GM23338 (cell line): ENCODE results near the gene PDZD7. TPM values are rescaled to one million over a fixed set of nuclear protein-coding genes. Genes with fewer than 3 reads are reported as not detected.
A peak's percentile ranks its signal among the peaks of the same experiment; 100 is the strongest.

ENCODE experiments used
- ATAC-seq: fragments of 200-7000 bp; cut with Tn5 transposase; 3 replicates; pipeline ENCODE4 v1.9.1; 2020
- DNase-seq: peaks from one replicate; pipeline ENCODE4 v3.0.0-alpha.2; 2015; ENCODE audit warnings: low spot score
- H2AFZ ChIP-seq: fragments of 200-600 bp; sonication (generic); 2 replicates; pipeline ENCODE4 v1.8.0; 2016; ENCODE audit warnings: antibody characterized with exemption, mild to moderate bottlenecking, moderate library complexity
- H3F3A ChIP-seq: fragments of 200-600 bp; sonication (generic); replicated peaks from 2 replicates; pipeline ENCODE4 v1.8.0; 2017; ENCODE audit warnings: antibody characterized with exemption, mixed run types, low read depth
- H3K27ac ChIP-seq: fragments of 200-600 bp; sonication (generic); 2 replicates; pipeline ENCODE4 v1.6.1; 2016; ENCODE audit warnings: low read depth
- H3K27me3 ChIP-seq: fragments of 200-600 bp; sonication (generic); 2 replicates; pipeline ENCODE4 v1.8.0; 2016; ENCODE audit warnings: mild to moderate bottlenecking, mixed run types, moderate library complexity; ENCODE audit not compliant: insufficient read depth
- H3K36me3 ChIP-seq: fragments of 200-600 bp; sonication (generic); 2 replicates; pipeline ENCODE4 v1.8.0; 2016; ENCODE audit warnings: mild to moderate bottlenecking; ENCODE audit not compliant: insufficient read depth
- H3K4me1 ChIP-seq: fragments of 200-600 bp; sonication (generic); 2 replicates; pipeline ENCODE4 v1.8.0; 2016; ENCODE audit warnings: mild to moderate bottlenecking, moderate library complexity; ENCODE audit not compliant: insufficient read depth
- H3K4me2 ChIP-seq: fragments of 200-600 bp; sonication (generic); 2 replicates; pipeline ENCODE4 v1.7.1; 2017; ENCODE audit warnings: mixed run types
- H3K4me3 ChIP-seq: fragments of 200-600 bp; sonication (generic); 2 replicates; pipeline ENCODE4 v1.6.1; 2016; ENCODE audit warnings: mixed run types
- H3K79me2 ChIP-seq: fragments of 200-600 bp; sonication (generic); replicated peaks from 2 replicates; pipeline ENCODE4 v1.8.0; 2017; ENCODE audit warnings: mild to moderate bottlenecking; ENCODE audit not compliant: insufficient read depth
- H3K9me2 ChIP-seq: fragments of 200-600 bp; sonication (generic); 2 replicates; pipeline ENCODE4 v1.8.0; 2017; ENCODE audit not compliant: insufficient read depth
- H4K20me1 ChIP-seq: fragments of 200-600 bp; sonication (generic); replicated peaks from 2 replicates; pipeline ENCODE4 v1.8.0; 2017; ENCODE audit warnings: mild to moderate bottlenecking; ENCODE audit not compliant: insufficient read depth
- H3K27ac Mint-ChIP-seq: 2 replicates; pipeline ENCODE4 v1.8.0; 2020; ENCODE audit warnings: inconsistent platforms, mild to moderate bottlenecking, moderate library complexity, mixed read lengths
- H3K27me3 Mint-ChIP-seq: 3 replicates; pipeline ENCODE4 v1.8.0; 2022; ENCODE audit warnings: low read depth, mild to moderate bottlenecking, moderate library complexity, mixed read lengths, inconsistent platforms; ENCODE audit not compliant: insufficient read depth, poor library complexity
- H3K36me3 Mint-ChIP-seq: 3 replicates; pipeline ENCODE4 v1.8.0; 2021; ENCODE audit warnings: low read depth, mild to moderate bottlenecking, inconsistent platforms, moderate library complexity, mixed read lengths
- H3K4me1 Mint-ChIP-seq: 3 replicates; pipeline ENCODE4 v1.8.0; 2020; ENCODE audit warnings: mild to moderate bottlenecking, inconsistent platforms, mixed read lengths
- H3K4me3 Mint-ChIP-seq: 3 replicates; pipeline ENCODE4 v1.8.0; 2021; ENCODE audit warnings: moderate library complexity, mild to moderate bottlenecking, inconsistent platforms, mixed read lengths
- H3K9me3 Mint-ChIP-seq: 3 replicates; pipeline ENCODE4 v1.8.0; 2020; ENCODE audit warnings: moderate library complexity, mild to moderate bottlenecking, inconsistent platforms, mixed read lengths
- POLR2AphosphoS5 ChIP-seq: IDR thresholded peaks from 2 replicates; pipeline ENCODE4 v1.6.1; 2016; ENCODE audit warnings: antibody characterized with exemption, low read depth
- polyA plus RNA-seq: library from polyadenylated mRNA; unstranded; fragments of >200 nt; fragmentation: Nextera tagmentation; extraction: Ambion mirVana; gene quantifications from 2 replicates; pipeline ENCODE4 v1.2.1, GENCODE V29; 2016
- total RNA-seq: library from RNA; depleted of rRNA; stranded (reverse); fragments of >200 nt; shearing (Covaris generic); gene quantifications from 2 replicates; pipeline ENCODE4 v1.2.3, GENCODE V29; 2014
- TF ChIP-seq, protein P1 (sequence below): fragments of 250-450 bp; sonication (Bioruptor Pico); IDR thresholded peaks from 2 replicates; pipeline ENCODE4 v1.5.0; 2020; ENCODE audit warnings: mild to moderate bottlenecking, moderate library complexity
- TF ChIP-seq, protein P2 (sequence below), 2 experiments: fragments of 200-600 bp in 1 of 2; sonication (generic) in 1 of 2; conservative IDR thresholded peaks; 2 replicates each; pipeline versions ENCODE4 v1.5.1 to v1.6.1; 2016 to 2017; ENCODE audit warnings: antibody characterized with exemption in 2 of 2, low read depth in 2 of 2, mild to moderate bottlenecking in 2 of 2, moderate library complexity in 1 of 2
- TF ChIP-seq, protein P3 (sequence below): IDR thresholded peaks from one replicate; pipeline ENCODE4 v1.6.1; 2018; ENCODE audit warnings: antibody characterized with exemption; ENCODE audit not compliant: unreplicated experiment

Gene PDZD7
- total and polyA plus RNA-seq, 2 experiments from 2014 or later = 1.7 to 2.3 TPM

- TF ChIP-seq, protein P1, sequence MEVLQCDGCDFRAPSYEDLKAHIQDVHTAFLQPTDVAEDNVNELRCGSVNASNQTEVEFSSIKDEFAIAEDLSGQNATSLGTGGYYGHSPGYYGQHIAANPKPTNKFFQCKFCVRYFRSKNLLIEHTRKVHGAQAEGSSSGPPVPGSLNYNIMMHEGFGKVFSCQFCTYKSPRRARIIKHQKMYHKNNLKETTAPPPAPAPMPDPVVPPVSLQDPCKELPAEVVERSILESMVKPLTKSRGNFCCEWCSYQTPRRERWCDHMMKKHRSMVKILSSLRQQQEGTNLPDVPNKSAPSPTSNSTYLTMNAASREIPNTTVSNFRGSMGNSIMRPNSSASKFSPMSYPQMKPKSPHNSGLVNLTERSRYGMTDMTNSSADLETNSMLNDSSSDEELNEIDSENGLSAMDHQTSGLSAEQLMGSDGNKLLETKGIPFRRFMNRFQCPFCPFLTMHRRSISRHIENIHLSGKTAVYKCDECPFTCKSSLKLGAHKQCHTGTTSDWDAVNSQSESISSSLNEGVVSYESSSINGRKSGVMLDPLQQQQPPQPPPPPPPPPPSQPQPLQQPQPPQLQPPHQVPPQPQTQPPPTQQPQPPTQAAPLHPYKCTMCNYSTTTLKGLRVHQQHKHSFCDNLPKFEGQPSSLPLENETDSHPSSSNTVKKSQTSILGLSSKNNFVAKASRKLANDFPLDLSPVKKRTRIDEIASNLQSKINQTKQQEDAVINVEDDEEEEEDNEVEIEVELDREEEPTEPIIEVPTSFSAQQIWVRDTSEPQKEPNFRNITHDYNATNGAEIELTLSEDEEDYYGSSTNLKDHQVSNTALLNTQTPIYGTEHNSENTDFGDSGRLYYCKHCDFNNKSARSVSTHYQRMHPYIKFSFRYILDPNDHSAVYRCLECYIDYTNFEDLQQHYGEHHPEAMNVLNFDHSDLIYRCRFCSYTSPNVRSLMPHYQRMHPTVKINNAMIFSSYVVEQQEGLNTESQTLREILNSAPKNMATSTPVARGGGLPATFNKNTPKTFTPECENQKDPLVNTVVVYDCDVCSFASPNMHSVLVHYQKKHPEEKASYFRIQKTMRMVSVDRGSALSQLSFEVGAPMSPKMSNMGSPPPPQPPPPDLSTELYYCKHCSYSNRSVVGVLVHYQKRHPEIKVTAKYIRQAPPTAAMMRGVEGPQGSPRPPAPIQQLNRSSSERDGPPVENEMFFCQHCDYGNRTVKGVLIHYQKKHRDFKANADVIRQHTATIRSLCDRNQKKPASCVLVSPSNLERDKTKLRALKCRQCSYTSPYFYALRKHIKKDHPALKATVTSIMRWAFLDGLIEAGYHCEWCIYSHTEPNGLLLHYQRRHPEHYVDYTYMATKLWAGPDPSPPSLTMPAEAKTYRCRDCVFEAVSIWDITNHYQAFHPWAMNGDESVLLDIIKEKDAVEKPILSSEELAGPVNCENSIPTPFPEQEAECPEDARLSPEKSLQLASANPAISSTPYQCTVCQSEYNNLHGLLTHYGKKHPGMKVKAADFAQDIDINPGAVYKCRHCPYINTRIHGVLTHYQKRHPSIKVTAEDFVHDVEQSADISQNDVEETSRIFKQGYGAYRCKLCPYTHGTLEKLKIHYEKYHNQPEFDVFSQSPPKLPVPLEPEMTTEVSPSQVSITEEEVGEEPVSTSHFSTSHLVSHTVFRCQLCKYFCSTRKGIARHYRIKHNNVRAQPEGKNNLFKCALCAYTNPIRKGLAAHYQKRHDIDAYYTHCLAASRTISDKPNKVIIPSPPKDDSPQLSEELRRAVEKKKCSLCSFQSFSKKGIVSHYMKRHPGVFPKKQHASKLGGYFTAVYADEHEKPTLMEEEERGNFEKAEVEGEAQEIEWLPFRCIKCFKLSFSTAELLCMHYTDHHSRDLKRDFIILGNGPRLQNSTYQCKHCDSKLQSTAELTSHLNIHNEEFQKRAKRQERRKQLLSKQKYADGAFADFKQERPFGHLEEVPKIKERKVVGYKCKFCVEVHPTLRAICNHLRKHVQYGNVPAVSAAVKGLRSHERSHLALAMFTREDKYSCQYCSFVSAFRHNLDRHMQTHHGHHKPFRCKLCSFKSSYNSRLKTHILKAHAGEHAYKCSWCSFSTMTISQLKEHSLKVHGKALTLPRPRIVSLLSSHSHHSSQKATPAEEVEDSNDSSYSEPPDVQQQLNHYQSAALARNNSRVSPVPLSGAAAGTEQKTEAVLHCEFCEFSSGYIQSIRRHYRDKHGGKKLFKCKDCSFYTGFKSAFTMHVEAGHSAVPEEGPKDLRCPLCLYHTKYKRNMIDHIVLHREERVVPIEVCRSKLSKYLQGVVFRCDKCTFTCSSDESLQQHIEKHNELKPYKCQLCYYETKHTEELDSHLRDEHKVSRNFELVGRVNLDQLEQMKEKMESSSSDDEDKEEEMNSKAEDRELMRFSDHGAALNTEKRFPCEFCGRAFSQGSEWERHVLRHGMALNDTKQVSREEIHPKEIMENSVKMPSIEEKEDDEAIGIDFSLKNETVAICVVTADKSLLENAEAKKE (CRISPR knock-in tag) = no peak
- TF ChIP-seq, protein P2, sequence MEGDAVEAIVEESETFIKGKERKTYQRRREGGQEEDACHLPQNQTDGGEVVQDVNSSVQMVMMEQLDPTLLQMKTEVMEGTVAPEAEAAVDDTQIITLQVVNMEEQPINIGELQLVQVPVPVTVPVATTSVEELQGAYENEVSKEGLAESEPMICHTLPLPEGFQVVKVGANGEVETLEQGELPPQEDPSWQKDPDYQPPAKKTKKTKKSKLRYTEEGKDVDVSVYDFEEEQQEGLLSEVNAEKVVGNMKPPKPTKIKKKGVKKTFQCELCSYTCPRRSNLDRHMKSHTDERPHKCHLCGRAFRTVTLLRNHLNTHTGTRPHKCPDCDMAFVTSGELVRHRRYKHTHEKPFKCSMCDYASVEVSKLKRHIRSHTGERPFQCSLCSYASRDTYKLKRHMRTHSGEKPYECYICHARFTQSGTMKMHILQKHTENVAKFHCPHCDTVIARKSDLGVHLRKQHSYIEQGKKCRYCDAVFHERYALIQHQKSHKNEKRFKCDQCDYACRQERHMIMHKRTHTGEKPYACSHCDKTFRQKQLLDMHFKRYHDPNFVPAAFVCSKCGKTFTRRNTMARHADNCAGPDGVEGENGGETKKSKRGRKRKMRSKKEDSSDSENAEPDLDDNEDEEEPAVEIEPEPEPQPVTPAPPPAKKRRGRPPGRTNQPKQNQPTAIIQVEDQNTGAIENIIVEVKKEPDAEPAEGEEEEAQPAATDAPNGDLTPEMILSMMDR (conservative IDR thresholded peaks at IDR 0.05; ENCODE audit: low read depth in 2 of 2) = peak; percentile 71 to 79
Measured at GRCh38 chr10:100998991-100999741, 31.8 kb downstream of the PDZD7 start (continued).

GRCh38 chr10:100998183-100998990, 32.5 kb downstream of the PDZD7 start:
- TF ChIP-seq, protein P3, sequence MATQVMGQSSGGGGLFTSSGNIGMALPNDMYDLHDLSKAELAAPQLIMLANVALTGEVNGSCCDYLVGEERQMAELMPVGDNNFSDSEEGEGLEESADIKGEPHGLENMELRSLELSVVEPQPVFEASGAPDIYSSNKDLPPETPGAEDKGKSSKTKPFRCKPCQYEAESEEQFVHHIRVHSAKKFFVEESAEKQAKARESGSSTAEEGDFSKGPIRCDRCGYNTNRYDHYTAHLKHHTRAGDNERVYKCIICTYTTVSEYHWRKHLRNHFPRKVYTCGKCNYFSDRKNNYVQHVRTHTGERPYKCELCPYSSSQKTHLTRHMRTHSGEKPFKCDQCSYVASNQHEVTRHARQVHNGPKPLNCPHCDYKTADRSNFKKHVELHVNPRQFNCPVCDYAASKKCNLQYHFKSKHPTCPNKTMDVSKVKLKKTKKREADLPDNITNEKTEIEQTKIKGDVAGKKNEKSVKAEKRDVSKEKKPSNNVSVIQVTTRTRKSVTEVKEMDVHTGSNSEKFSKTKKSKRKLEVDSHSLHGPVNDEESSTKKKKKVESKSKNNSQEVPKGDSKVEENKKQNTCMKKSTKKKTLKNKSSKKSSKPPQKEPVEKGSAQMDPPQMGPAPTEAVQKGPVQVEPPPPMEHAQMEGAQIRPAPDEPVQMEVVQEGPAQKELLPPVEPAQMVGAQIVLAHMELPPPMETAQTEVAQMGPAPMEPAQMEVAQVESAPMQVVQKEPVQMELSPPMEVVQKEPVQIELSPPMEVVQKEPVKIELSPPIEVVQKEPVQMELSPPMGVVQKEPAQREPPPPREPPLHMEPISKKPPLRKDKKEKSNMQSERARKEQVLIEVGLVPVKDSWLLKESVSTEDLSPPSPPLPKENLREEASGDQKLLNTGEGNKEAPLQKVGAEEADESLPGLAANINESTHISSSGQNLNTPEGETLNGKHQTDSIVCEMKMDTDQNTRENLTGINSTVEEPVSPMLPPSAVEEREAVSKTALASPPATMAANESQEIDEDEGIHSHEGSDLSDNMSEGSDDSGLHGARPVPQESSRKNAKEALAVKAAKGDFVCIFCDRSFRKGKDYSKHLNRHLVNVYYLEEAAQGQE = no peak
- TF ChIP-seq POLR2AphosphoS5 = 0 out of 2 replicates have a peak, but pooled peaks have one; percentile 51

More at GRCh38 chr10:100998183-100998990, 32.5 kb downstream of the PDZD7 start:
- H2AFZ ChIP-seq = peak overlapping the region; percentile 74
- peaks cover 29% of the 10 kb centered on the region for H3F3A ChIP-seq
- Mint-ChIP-seq H3K9me3 (no peaks in the 10 kb centered on the region; the same call in 2 of the 3 replicates), H3K27me3 (peaks cover 25% of the 10 kb centered on the region), H3K4me1 (peaks cover 42% of the 10 kb centered on the region), H3K36me3 (peaks cover 26% of the 10 kb centered on the region), H3K27ac (peak overlapping the region; percentile 71), H3K4me3 (peak overlapping the region; percentile 76)
- peak overlapping the region; percentile 95 for H3K27ac ChIP-seq
- H3K9me2 ChIP-seq = no peaks in the 10 kb centered on the region
- H3K79me2 ChIP-seq = peaks cover 22% of the 10 kb centered on the region
- H3K27me3 ChIP-seq = no peaks in the 10 kb centered on the region
- peaks cover 36% of the 10 kb centered on the region for H3K4me1 ChIP-seq
- H4K20me1 ChIP-seq = no peaks in the 10 kb centered on the region; the same call in 1 of the 2 replicates
- peak overlapping the region; percentile 90 for H3K4me3 ChIP-seq
- peaks cover 8% of the 10 kb centered on the region for H3K36me3 ChIP-seq
- H3K4me2 ChIP-seq = peak overlapping the region; percentile 97
- peak; percentile 76 for DNase-seq
- ATAC-seq = peak; percentile 29
